ENCODE data around the gene CDC42EP1.

The CDC42EP1 gene

DNA sequence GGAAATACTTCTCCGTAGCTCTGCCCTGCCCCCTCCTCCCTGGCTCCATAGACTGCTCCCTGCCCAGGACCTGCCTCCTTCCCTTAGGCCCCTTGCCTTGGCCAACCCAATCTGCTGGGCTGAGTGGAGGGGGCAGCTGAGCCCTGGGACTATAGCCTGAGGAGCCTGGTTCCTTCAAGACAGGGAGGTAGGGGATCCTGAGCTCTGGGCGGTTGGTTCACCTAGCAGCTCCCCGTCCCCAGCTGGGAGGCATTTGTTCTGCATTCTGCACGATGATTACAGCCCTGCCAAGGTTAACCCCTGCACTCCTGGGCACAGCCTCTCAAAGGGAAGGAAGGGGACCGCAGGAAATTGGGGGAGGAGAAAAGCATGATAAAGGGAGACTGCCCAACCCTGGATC is 3.6 kb upstream of the CDC42EP1 start:
- no peak overlapping the region for H3K27ac ChIP-seq (ENCODE audit: low read depth, low read length, poor library complexity, severe bottlenecking)
- no peaks in the 10 kb centered on the region for H3K36me3 ChIP-seq (ENCODE audit: insufficient read depth, low read length)
- H3K9me3 ChIP-seq (ENCODE audit: low read length): no peaks in the 10 kb centered on the region
- H3K4me3 ChIP-seq (ENCODE audit: low read depth, low read length, poor library complexity, severe bottlenecking): no peak overlapping the region
- H3K4me2 ChIP-seq (ENCODE audit: low read length): no peak overlapping the region
- H3K27me3 ChIP-seq (ENCODE audit: insufficient read depth, low read length): peaks cover 21% of the 10 kb centered on the region
- no peaks in the 10 kb centered on the region for H3K4me1 ChIP-seq (ENCODE audit: insufficient read depth, low read length, severe bottlenecking)
- no peak overlapping the region for H3K9ac ChIP-seq (ENCODE audit: low read length)
- H4K20me1 ChIP-seq (ENCODE audit: insufficient read depth, low read length): no peaks in the 10 kb centered on the region
- H3F3A ChIP-seq (ENCODE audit: insufficient read depth, low read length): no peaks in the 10 kb centered on the region
- no peak for TF ChIP-seq EZH2 (IDR thresholded peaks at IDR 0.05; ENCODE audit: borderline replicate concordance, low read length)
- TF ChIP-seq, protein P1, sequence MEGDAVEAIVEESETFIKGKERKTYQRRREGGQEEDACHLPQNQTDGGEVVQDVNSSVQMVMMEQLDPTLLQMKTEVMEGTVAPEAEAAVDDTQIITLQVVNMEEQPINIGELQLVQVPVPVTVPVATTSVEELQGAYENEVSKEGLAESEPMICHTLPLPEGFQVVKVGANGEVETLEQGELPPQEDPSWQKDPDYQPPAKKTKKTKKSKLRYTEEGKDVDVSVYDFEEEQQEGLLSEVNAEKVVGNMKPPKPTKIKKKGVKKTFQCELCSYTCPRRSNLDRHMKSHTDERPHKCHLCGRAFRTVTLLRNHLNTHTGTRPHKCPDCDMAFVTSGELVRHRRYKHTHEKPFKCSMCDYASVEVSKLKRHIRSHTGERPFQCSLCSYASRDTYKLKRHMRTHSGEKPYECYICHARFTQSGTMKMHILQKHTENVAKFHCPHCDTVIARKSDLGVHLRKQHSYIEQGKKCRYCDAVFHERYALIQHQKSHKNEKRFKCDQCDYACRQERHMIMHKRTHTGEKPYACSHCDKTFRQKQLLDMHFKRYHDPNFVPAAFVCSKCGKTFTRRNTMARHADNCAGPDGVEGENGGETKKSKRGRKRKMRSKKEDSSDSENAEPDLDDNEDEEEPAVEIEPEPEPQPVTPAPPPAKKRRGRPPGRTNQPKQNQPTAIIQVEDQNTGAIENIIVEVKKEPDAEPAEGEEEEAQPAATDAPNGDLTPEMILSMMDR (IDR thresholded peaks at IDR 0.05; ENCODE audit: low read length): no peak
- no peaks in the 10 kb centered on the region for H3K9me2 ChIP-seq (ENCODE audit: low read depth, low read length)
- no peak overlapping the region for H2AFZ ChIP-seq (ENCODE audit: low read length)
- H3K79me2 ChIP-seq (ENCODE audit: insufficient read depth, low read length): no peaks in the 10 kb centered on the region

DNA sequence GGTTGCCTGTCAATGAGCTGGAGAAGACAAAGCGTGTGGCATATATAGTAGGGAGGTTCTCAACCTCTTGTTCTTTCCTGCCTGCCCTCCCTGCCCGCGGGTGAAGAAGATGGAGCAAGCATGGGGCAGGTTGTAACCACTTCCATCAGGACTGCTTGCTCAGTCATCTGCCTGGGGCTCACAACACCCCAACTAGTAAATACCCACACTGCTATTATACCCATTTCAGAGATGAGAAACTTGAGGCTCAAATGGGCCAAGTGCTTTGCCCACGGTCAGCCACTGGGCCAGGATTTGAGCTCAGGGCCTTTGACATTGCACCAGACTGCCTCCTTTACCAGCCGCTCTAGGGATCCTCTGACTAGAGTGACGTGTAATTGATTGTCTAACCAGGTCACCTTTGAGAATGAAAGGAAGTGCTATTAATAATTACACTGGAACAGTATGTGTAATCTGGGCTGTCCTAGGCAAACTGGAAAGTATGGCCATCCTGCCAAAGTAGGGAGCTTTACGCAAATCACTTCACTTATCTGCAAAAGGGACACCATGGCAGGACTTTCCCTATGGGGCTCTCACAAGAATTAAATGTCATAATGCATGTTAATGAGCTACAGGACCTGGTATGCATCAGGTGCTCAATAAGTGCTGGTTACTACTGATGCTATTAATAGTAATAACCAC is 2.8 kb upstream of the CDC42EP1 start:
- H3K4me2 ChIP-seq (ENCODE audit: low read length): no peak overlapping the region
- no peak overlapping the region for H3K4me3 ChIP-seq (ENCODE audit: low read depth, low read length, poor library complexity, severe bottlenecking)
- no peak overlapping the region for H3K27ac ChIP-seq (ENCODE audit: low read depth, low read length, poor library complexity, severe bottlenecking)
- H3K79me2 ChIP-seq (ENCODE audit: insufficient read depth, low read length): no peaks in the 10 kb centered on the region
- H3F3A ChIP-seq (ENCODE audit: insufficient read depth, low read length): no peaks in the 10 kb centered on the region
- H3K27me3 ChIP-seq (ENCODE audit: insufficient read depth, low read length): peaks cover 21% of the 10 kb centered on the region
- H3K36me3 ChIP-seq (ENCODE audit: insufficient read depth, low read length): no peaks in the 10 kb centered on the region
- H3K9ac ChIP-seq (ENCODE audit: low read length): no peak overlapping the region
- H4K20me1 ChIP-seq (ENCODE audit: insufficient read depth, low read length): no peaks in the 10 kb centered on the region
- H3K9me2 ChIP-seq (ENCODE audit: low read depth, low read length): no peaks in the 10 kb centered on the region
- H3K9me3 ChIP-seq (ENCODE audit: low read length): no peaks in the 10 kb centered on the region
- no peak overlapping the region for H2AFZ ChIP-seq (ENCODE audit: low read length)
- H3K4me1 ChIP-seq (ENCODE audit: insufficient read depth, low read length, severe bottlenecking): no peaks in the 10 kb centered on the region
- TF ChIP-seq EZH2 (IDR thresholded peaks at IDR 0.05; ENCODE audit: borderline replicate concordance, low read length): no peak
- TF ChIP-seq, protein P1 (IDR thresholded peaks at IDR 0.05; ENCODE audit: low read length): no peak

DNA sequence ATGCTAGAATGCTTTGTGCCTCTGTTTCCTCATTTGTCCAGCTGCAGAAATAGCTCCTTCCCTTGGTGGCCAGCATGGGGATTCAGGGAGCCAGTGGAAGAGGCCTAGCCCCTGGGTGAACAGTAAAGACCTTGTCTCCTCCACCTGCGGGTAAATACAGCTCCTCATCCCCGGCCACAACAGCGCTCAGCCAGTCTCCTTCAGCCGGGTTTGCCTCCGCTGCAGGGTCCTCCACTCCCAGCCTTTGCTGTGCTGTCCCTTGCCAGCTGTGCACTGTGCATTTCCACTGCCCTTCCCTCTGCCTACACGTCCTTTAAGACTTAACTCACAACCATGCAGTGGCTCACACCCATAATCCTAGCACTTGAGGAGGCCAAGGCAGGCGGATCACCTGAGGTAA is 1.5 kb upstream of the CDC42EP1 start:
- TF ChIP-seq, protein P1 (IDR thresholded peaks at IDR 0.05; ENCODE audit: low read length): no peak
- TF ChIP-seq EZH2 (IDR thresholded peaks at IDR 0.05; ENCODE audit: borderline replicate concordance, low read length): no peak
- H4K20me1 ChIP-seq (ENCODE audit: insufficient read depth, low read length): no peaks in the 10 kb centered on the region
- no peaks in the 10 kb centered on the region for H3K9me2 ChIP-seq (ENCODE audit: low read depth, low read length)
- H3K9ac ChIP-seq (ENCODE audit: low read length): no peak overlapping the region
- H3K4me1 ChIP-seq (ENCODE audit: insufficient read depth, low read length, severe bottlenecking): no peaks in the 10 kb centered on the region
- no peaks in the 10 kb centered on the region for H3K9me3 ChIP-seq (ENCODE audit: low read length)
- H3K4me2 ChIP-seq (ENCODE audit: low read length): no peak overlapping the region
- H3K4me3 ChIP-seq (ENCODE audit: low read depth, low read length, poor library complexity, severe bottlenecking): no peak overlapping the region
- no peaks in the 10 kb centered on the region for H3K79me2 ChIP-seq (ENCODE audit: insufficient read depth, low read length)
- H3K27ac ChIP-seq (ENCODE audit: low read depth, low read length, poor library complexity, severe bottlenecking): no peak overlapping the region
- no peaks in the 10 kb centered on the region for H3K36me3 ChIP-seq (ENCODE audit: insufficient read depth, low read length)
- H3K27me3 ChIP-seq (ENCODE audit: insufficient read depth, low read length): peaks cover 21% of the 10 kb centered on the region
- H2AFZ ChIP-seq (ENCODE audit: low read length): no peak overlapping the region
- no peaks in the 10 kb centered on the region for H3F3A ChIP-seq (ENCODE audit: insufficient read depth, low read length)
